H1 (cell line): Measurements from ENCODE around the gene ZNF584. TPM values are rescaled to one million over a fixed set of nuclear protein-coding genes. Genes with fewer than 3 reads are reported as not detected.

ENCODE experiments used
- CTCF ChIA-PET: fragments of 300-600 bp; sonication (Branson Sonifier 250); formaldehyde crosslinking; loops from one replicate; lab custom pipeline; 2021; ENCODE audit not compliant: partially characterized antibody; lab: Charles Lee
- POLR2A ChIA-PET: fragments of 300-600 bp; sonication (Branson Sonifier 250); formaldehyde crosslinking; loops from one replicate; lab custom pipeline; 2021; ENCODE audit warnings: inconsistent platforms; ENCODE audit not compliant: partially characterized antibody; lab: Charles Lee
- DNase-seq, 2 experiments: peaks; one replicate each; pipeline versions ENCODE4 v3.0.0 to v3.0.0-alpha.2; 2010 to 2022; ENCODE audit warnings: low spot score in 2 of 2, low read depth in 1 of 2, mixed read lengths in 1 of 2
- FAIRE-seq: peaks from 2 replicates; lab custom pipeline; 2011; peaks lifted over from hg19 to GRCh38; lab: Jason Lieb, UNC
- H2AFZ ChIP-seq: 2 replicates; pipeline ENCODE4 v1.8.1; 2012; ENCODE audit warnings: low read length, inconsistent platforms
- H2AK5ac ChIP-seq: 2 replicates; pipeline ENCODE4 v1.6.1; 2013; ENCODE audit warnings: low read depth, low read length
- H2BK120ac ChIP-seq: replicated peaks from 2 replicates; pipeline ENCODE3; 2013; ENCODE audit warnings: low read depth, low read length, inconsistent platforms
- H2BK12ac ChIP-seq: 2 replicates; pipeline ENCODE4 v1.6.1; 2013; ENCODE audit warnings: low read depth, low read length
- H2BK15ac ChIP-seq: 2 replicates; pipeline ENCODE4 v1.6.1; 2013; ENCODE audit warnings: low read length
- H2BK20ac ChIP-seq: 2 replicates; pipeline ENCODE4 v1.6.1; 2013; ENCODE audit warnings: low read length
- H2BK5ac ChIP-seq: 2 replicates; pipeline ENCODE4 v1.6.1; 2013; ENCODE audit warnings: low read depth, low read length
- H3K14ac ChIP-seq: 2 replicates; pipeline ENCODE4 v1.6.1; 2013; ENCODE audit warnings: inconsistent platforms; ENCODE audit not compliant: insufficient read length
- H3K18ac ChIP-seq: 2 replicates; pipeline ENCODE4 v1.6.1; 2013; ENCODE audit warnings: low read length; ENCODE audit errors: extremely low read depth
- H3K23ac ChIP-seq: 2 replicates; pipeline ENCODE4 v1.6.1; 2013; ENCODE audit warnings: inconsistent platforms; ENCODE audit not compliant: insufficient read length
- H3K23me2 ChIP-seq: 2 replicates; pipeline ENCODE4 v1.6.1; 2013; ENCODE audit warnings: low read depth, low read length
- H3K27ac ChIP-seq: 2 replicates; pipeline ENCODE4 v1.6.1; 2011; ENCODE audit warnings: low read depth, low read length, inconsistent platforms
- H3K27me3 ChIP-seq, 4 experiments: replicated peaks in 1 of 4; 1 replicate in 1 of 4; 2 replicates in 3 of 4; pipeline versions ENCODE4 v1.6.1 to v1.8.1; 2011 to 2013; ENCODE audit warnings: low read length in 3 of 4, mild to moderate bottlenecking in 3 of 4, inconsistent platforms in 2 of 4, mixed read lengths in 2 of 4, moderate library complexity in 1 of 4; ENCODE audit not compliant: control insufficient read depth in 3 of 4, insufficient read depth in 3 of 4; ENCODE audit errors: extremely low read depth in 1 of 4
- H3K36me3 ChIP-seq, 4 experiments: 2 replicates each; pipeline versions ENCODE4 v1.6.1 to v1.8.1; 2011 to 2013; ENCODE audit warnings: mild to moderate bottlenecking in 4 of 4, low read length in 3 of 4, moderate library complexity in 2 of 4, control low read depth in 1 of 4, inconsistent platforms in 1 of 4; ENCODE audit not compliant: insufficient read depth in 4 of 4, control insufficient read depth in 2 of 4
- H3K4ac ChIP-seq: replicated peaks from 2 replicates; pipeline ENCODE3; 2013; ENCODE audit warnings: low read length, low read depth, mixed read lengths, inconsistent platforms; ENCODE audit not compliant: insufficient read length
- H3K4me1 ChIP-seq, 4 experiments: replicated peaks in 1 of 4; 1 replicate in 1 of 4; 2 replicates in 3 of 4; pipeline versions ENCODE4 v1.6.1 to v1.8.1; 2011 to 2013; ENCODE audit warnings: low read length in 3 of 4, inconsistent platforms in 2 of 4, mixed read lengths in 1 of 4; ENCODE audit not compliant: insufficient read depth in 4 of 4, control insufficient read depth in 3 of 4
- H3K4me2 ChIP-seq, 2 experiments: 2 replicates each; pipeline versions ENCODE4 v1.6.1 to v1.8.1; 2011 to 2013; ENCODE audit warnings: low read depth in 2 of 2, low read length in 2 of 2, control low read depth in 1 of 2, inconsistent platforms in 1 of 2, mild to moderate bottlenecking in 1 of 2; ENCODE audit not compliant: insufficient read depth in 1 of 2
- H3K4me3 ChIP-seq, 4 experiments: fragments of 200-600, 300-600 bp in 1 of 4; sonication (generic), shearing (Covaris generic), sonication (Bioruptor Twin) in 1 of 4; 2 replicates each; pipeline versions ENCODE4 v1.5.1 to v1.8.1; 2011 to 2016; ENCODE audit warnings: low read length in 4 of 4, low read depth in 3 of 4, control low read depth in 2 of 4, inconsistent platforms in 2 of 4, mild to moderate bottlenecking in 2 of 4, mixed read lengths in 1 of 4, moderate library complexity in 1 of 4; ENCODE audit not compliant: insufficient read depth in 2 of 4; ENCODE audit errors: extremely low read depth in 1 of 4
- H3K56ac ChIP-seq: replicated peaks from 2 replicates; pipeline ENCODE3; 2013; ENCODE audit warnings: low read depth, mild to moderate bottlenecking, mixed read lengths, low read length, inconsistent platforms; ENCODE audit not compliant: insufficient read length
- H3K79me1 ChIP-seq: 2 replicates; pipeline ENCODE4 v1.6.1; 2013; ENCODE audit warnings: low read depth, low read length, control low read depth
- H3K79me2 ChIP-seq, 2 experiments: 2 replicates each; pipeline versions ENCODE4 v1.6.1 to v1.8.1; 2012 to 2013; ENCODE audit warnings: low read length in 2 of 2, mild to moderate bottlenecking in 2 of 2, inconsistent platforms in 1 of 2; ENCODE audit not compliant: insufficient read depth in 2 of 2, control insufficient read depth in 1 of 2
- H3K9ac ChIP-seq, 4 experiments: replicated peaks in 1 of 4; 1 replicate in 1 of 4; 2 replicates in 3 of 4; pipeline versions ENCODE4 v1.6.1 to v1.8.1; 2011 to 2013; ENCODE audit warnings: low read depth in 3 of 4, low read length in 3 of 4, control low read depth in 2 of 4, mild to moderate bottlenecking in 2 of 4, moderate library complexity in 2 of 4, inconsistent platforms in 1 of 4; ENCODE audit errors: extremely low read depth in 1 of 4
- H3K9me3 ChIP-seq, 2 experiments: 2 replicates each; pipeline versions ENCODE4 v1.6.1 to v1.8.1; 2012 to 2013; ENCODE audit warnings: mild to moderate bottlenecking in 2 of 2, moderate library complexity in 2 of 2, control low read depth in 1 of 2, inconsistent platforms in 1 of 2, low read depth in 1 of 2, low read length in 1 of 2, mixed read lengths in 1 of 2; ENCODE audit not compliant: insufficient read depth in 2 of 2
- H4K20me1 ChIP-seq, 2 experiments: replicated peaks in 1 of 2; 2 replicates each; pipeline versions ENCODE3 to v1.8.1; 2011 to 2013; ENCODE audit warnings: inconsistent platforms in 2 of 2, low read length in 2 of 2, mild to moderate bottlenecking in 1 of 2; ENCODE audit not compliant: insufficient read depth in 2 of 2, control insufficient read depth in 1 of 2
- H4K5ac ChIP-seq: 2 replicates; pipeline ENCODE4 v1.6.1; 2013; ENCODE audit warnings: low read length, low read depth, mixed read lengths, inconsistent platforms; ENCODE audit not compliant: insufficient read length
- H4K8ac ChIP-seq: 2 replicates; pipeline ENCODE4 v1.8.0; 2013; ENCODE audit warnings: mild to moderate bottlenecking, moderate library complexity, low read length, inconsistent platforms; ENCODE audit not compliant: insufficient read depth; ENCODE audit errors: extremely low read depth
- H4K91ac ChIP-seq: replicated peaks from 2 replicates; pipeline ENCODE3; 2013; ENCODE audit warnings: low read length, mixed read lengths, inconsistent platforms; ENCODE audit not compliant: insufficient read length
- JUN ChIP-seq: IDR thresholded peaks from 2 replicates; pipeline ENCODE4 v1.6.1; 2011; ENCODE audit warnings: low read depth, mild to moderate bottlenecking, improper control_type of control experiment, low read length
- KDM4A ChIP-seq: IDR thresholded peaks from one replicate; pipeline ENCODE4 v1.7.1; 2012; ENCODE audit warnings: low read depth, mild to moderate bottlenecking, moderate library complexity, low read length, inconsistent platforms; ENCODE audit not compliant: severe bottlenecking
- SIX5 ChIP-seq: IDR thresholded peaks from 2 replicates; pipeline ENCODE4 v1.6.1; 2011; ENCODE audit warnings: mild to moderate bottlenecking, low read depth, low read length
- WGBS, 2 experiments: shearing (Covaris generic) in 1 of 2; methylation state at CpG; one replicate each; pipeline versions ENCODE4 v1.1.6 to v1.1.7; 2013 to 2015; ENCODE audit warnings: low lambda C conversion rate in 2 of 2, mixed read lengths in 2 of 2, inconsistent platforms in 1 of 2, low coverage in 1 of 2, missing lambda C conversion rate in 1 of 2; ENCODE audit not compliant: insufficient replicate concordance in 2 of 2, insufficient coverage in 1 of 2, insufficient read length in 1 of 2; ENCODE audit errors: extremely low coverage in 1 of 2, missing lambda C conversion rate in 1 of 2; 5-methylcytosine and 5-hydroxymethylcytosine counted together
- polyA plus RNA-seq, 7 experiments: library from polyadenylated mRNA; depleted of rRNA in 3 of 7; stranded (reverse) in 5 of 7; unstranded in 2 of 7; fragments of >200 nt in 5 of 7; fragments of 200-250 nt in 2 of 7; gene quantifications; 1 replicate in 5 of 7; 2 replicates in 1 of 7; 4 replicates in 1 of 7; pipeline versions ENCODE4 v1.2.1 to v1.2.3, GENCODE V29; 2011 to 2013; ENCODE audit warnings: missing spikeins in 2 of 7, mixed read lengths in 2 of 7
- total RNA-seq: library from RNA; stranded (reverse); fragmentation: NEBNext Ultra II Directional; extraction: Animal tissue kit (Norgen Biotek cat#: 25700); gene quantifications from 2 replicates; pipeline ENCODE4 v1.2.1, GENCODE V29; 2021

ZNF584 gene
- total and polyA plus RNA-seq, 2 of the 8 experiments (the other 6 are each of a cell fraction or from before 2014, with no cell fraction given) = 2.5 to 5.2 TPM

GRCh38 chr19:58385891-58386575 lies 22.4 kb upstream of the ZNF584 start:
- no peak overlapping the region; the same call in 1 of the 2 replicates for H2BK15ac ChIP-seq
- CTCF ChIA-PET = no interaction called here
- no peak for FAIRE-seq

More at GRCh38 chr19:58385891-58386575, 22.4 kb upstream of the ZNF584 start:
- peaks cover 4% of the 10 kb centered on the region; the same call in 1 of the 2 replicates for H3K79me1 ChIP-seq
- peak overlapping the region; percentile 97 for H2BK5ac ChIP-seq
- H3K4ac ChIP-seq = peak overlapping the region; percentile 99
- no peaks in the 10 kb centered on the region for H3K9me3 ChIP-seq
- H3K4me3 ChIP-seq = peak overlapping the region; percentile 82 to 99 (median 92)
- peak overlapping the region; percentile 95 to 98 for H3K4me2 ChIP-seq
- no peak overlapping the region for H2AFZ ChIP-seq
- peak overlapping the region; percentile 95 for H3K18ac ChIP-seq
- TF ChIP-seq JUN (no peak), SIX5 (no peak), KDM4A (no peak)
- H3K27me3 ChIP-seq = no peaks in the 10 kb centered on the region
- peak overlapping the region; percentile 89 to 95 (median 92) for H3K9ac ChIP-seq
- peaks cover 0 to 15% (median 9%) of the 10 kb centered on the region in 4 experiments; a peak in 6 of 7 replicates for H3K4me1 ChIP-seq
- no peak overlapping the region for H3K23ac ChIP-seq
- peak overlapping the region; percentile 94 for H3K27ac ChIP-seq
- peak overlapping the region; percentile 99 for H4K8ac ChIP-seq
- H3K79me2 ChIP-seq = peaks cover 6 to 36% of the 10 kb centered on the region in 2 experiments
- H3K14ac ChIP-seq = peak overlapping the region; percentile 66
- POLR2A ChIA-PET = interaction anchor here (0.6 to 5.8 kb wide), 11 partner anchors 9 to 169 kb away, joined by 3 to 78 read pairs (median 6); partner anchors contain the start of genes CHMP2A, RNF225, ZBTB45 and ZNF497
- peak overlapping the region; percentile 99 for H3K56ac ChIP-seq
- no peak for DNase-seq
- H3K23me2 ChIP-seq = peaks cover 20% of the 10 kb centered on the region
- H2AK5ac ChIP-seq = peak overlapping the region; percentile 79; the same call in 1 of the 2 replicates
- H4K5ac ChIP-seq = peak overlapping the region; percentile 100
- H4K20me1 ChIP-seq = peaks cover 10 to 13% of the 10 kb centered on the region in 2 experiments
- H4K91ac ChIP-seq = peak overlapping the region; percentile 99
- H2BK120ac ChIP-seq = peak overlapping the region; percentile 86
- H2BK12ac ChIP-seq = 0 out of 2 replicates have a peak overlapping the region, but pooled peaks have one; percentile 1
- WGBS, 2 experiments = 24% methylated on average over 21 of the region's 36 CpGs; no CpG with 5 or more reads in 1 of the 2 experiments
- peaks cover 7 to 24% (median 20%) of the 10 kb centered on the region in 4 experiments for H3K36me3 ChIP-seq
- H2BK20ac ChIP-seq = no peak overlapping the region
